SW 1271 (cell line): ENCODE data around the gene RAPGEF4.
A peak's percentile ranks its signal among the peaks of the same experiment; 100 is the strongest.

Experiments
- DNase-seq, 2 experiments: peaks; one replicate each; lab custom pipeline; 2025; lab: John Stamatoyannopoulos, UW

Gene RAPGEF4

GRCh38 chr2:172735582-172736423 lies at the start of gene RAPGEF4:
RAPGEF4 (plus strand) TSS chr2:172735845; CDS start chr2:172735984, 139 bp downstream.
- no peak for DNase-seq

GRCh38 chr2:172693037-172693436 lies 42.6 kb upstream of the RAPGEF4 start:
- peak; percentile 84 to 92 for DNase-seq

GRCh38 chr2:172693529-172694455 lies 41.9 kb upstream of the RAPGEF4 start:
- peak in 1 of 2 experiments; percentile 24 for DNase-seq

DNA sequence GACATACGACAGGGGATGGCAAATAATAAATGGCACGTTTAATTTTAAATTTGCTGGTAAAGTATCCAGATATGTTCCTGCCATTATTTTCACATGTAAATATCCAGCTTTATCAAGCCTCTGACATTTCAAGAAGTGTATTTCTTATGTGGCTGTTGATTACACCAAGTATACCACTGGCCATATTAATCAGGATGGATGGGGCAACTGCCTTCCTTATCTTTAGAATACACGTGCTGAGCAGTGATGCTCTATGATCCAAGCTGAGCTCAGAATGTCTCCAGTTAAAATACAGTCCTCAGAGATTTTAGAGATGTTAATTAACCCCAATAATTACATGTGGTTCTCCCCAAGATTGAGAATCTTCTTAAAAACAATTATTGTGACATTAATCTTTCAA lies 38.3 kb upstream of the RAPGEF4 start:
- DNase-seq: no peak

GRCh38 chr2:172698041-172698863 lies 37.4 kb upstream of the RAPGEF4 start:
- peak; percentile 21 to 84 for DNase-seq

DNA sequence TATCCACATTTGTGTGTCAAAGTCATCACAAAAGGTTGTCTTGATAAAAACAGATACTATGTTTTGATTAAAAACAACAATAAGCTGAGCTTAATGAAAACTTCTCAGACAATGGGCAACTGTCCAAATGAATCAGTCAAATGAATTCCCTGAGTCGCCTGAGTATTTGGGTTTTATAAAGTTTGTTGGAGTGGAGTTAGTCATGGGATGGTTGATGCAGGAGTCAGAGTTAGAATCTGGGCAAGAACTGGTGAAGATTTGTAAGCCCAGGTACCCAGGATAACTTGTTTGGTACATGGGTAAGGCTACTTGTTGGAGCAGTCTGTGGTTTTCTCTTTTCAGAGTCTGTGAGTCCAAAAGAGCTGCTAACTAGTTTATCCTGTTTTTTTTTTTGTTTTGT lies 34.4 kb upstream of the RAPGEF4 start:
- DNase-seq: peak in 1 of 2 experiments; percentile 13

DNA sequence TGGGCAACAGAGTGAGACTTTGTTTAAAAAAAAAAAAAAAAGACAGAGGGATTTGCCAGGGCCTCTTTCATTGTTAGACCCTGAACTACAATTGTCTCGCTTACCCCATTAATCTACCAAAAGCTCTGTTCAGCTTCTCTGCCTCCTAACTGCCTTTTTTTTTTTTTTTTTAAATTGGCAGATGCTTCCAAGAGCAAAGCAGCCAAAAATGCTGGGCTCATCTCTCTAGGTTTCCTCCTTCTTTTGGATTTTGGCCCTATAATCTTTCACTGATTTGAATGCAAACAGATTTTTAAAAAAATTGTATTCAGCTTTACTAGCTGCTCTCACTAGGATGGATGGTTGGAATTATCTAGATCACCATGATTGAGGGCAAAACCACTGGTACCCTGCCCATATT lies 33.2 kb upstream of the RAPGEF4 start:
- DNase-seq: no peak

GRCh38 chr2:172704072-172704936 lies 31.3 kb upstream of the RAPGEF4 start:
- DNase-seq: peak in 1 of 2 experiments; percentile 30

DNA sequence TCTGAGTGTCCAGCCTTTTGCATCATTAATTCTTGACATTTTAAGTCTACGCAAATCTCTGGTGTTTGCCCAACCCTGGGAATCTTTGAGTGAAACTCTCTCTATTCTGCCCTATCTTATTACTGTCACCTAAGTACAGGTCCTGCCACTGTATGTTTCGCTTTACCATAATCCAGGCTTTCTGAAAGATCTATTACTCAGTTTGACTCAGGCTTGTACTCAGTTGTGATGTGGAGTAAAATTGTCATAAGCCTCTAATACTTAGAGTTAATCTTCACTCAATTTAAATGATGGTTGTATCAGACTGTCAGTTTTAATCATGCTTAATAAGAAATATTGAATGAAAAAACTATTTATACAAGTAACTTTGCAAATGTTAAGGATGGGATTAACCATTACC lies 30.3 kb upstream of the RAPGEF4 start:
- no peak for DNase-seq

GRCh38 chr2:172708247-172708646 lies 27.4 kb upstream of the RAPGEF4 start:
- DNase-seq: no peak

- no peak for DNase-seq
These were observed 25.9 kb upstream of the RAPGEF4 start for GRCh38 chr2:172709566-172710291.

GRCh38 chr2:172710584-172711047 lies 25.0 kb upstream of the RAPGEF4 start:
- DNase-seq: peak; percentile 22 to 49

GRCh38 chr2:172711110-172711509 lies 24.5 kb upstream of the RAPGEF4 start:
- no peak for DNase-seq

- DNase-seq: no peak
These were observed 23.4 kb upstream of the RAPGEF4 start for GRCh38 chr2:172712251-172712650.

DNA sequence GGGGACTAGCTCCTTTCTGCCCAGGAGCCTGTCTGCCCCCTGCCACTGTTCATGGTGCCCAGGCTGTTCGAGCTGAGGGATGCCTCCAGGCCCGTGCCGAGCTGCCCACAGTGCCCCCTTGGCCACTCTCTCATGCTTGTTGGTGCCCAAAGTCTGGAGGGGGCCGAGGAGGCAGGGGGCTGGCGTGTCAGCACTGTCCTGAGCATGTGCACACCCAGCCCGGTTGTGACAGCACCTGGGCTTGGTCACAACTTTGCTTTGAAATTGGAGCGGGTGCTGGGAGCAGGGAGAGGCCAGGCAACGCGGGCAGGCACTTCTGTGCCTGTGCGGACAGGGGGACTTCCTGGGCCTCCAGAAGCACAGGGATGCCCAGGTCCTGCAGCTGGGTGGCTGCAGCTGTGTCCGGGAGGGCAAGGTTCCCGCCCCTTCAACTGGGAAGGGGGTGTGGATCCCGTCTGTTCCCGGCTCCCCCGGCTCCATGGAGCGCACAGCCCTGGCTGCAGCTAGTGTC lies 22.2 kb upstream of the RAPGEF4 start:
- DNase-seq: no peak

GRCh38 chr2:172722481-172722880 lies 13.2 kb upstream of the RAPGEF4 start:
- no peak for DNase-seq

GRCh38 chr2:172723286-172723685 lies 12.4 kb upstream of the RAPGEF4 start:
- no peak for DNase-seq

GRCh38 chr2:172724724-172725123 lies 10.9 kb upstream of the RAPGEF4 start:
- no peak for DNase-seq

DNA sequence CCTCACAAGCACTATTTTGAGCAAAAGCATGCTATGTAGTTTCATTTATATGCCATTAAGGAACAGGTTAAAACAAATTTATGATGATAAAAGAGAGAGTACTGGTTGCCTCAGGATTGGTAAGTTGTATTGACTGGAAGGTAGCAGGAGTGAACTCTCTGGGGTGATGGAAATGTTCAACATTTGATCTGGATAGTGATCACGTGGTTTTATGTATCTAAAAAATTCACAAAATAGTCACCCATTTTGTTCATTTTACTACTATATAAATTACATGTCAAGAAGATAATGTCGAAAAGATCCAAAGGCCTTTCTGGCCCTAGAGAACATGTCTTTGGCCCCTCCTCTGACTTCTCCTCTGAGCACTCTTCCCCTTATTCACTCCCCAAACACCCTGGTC lies 10.4 kb upstream of the RAPGEF4 start:
- DNase-seq: no peak

GRCh38 chr2:172725746-172726145 lies 9.9 kb upstream of the RAPGEF4 start:
- no peak for DNase-seq
